ENCODE data around the gene OTOG.

DNA sequence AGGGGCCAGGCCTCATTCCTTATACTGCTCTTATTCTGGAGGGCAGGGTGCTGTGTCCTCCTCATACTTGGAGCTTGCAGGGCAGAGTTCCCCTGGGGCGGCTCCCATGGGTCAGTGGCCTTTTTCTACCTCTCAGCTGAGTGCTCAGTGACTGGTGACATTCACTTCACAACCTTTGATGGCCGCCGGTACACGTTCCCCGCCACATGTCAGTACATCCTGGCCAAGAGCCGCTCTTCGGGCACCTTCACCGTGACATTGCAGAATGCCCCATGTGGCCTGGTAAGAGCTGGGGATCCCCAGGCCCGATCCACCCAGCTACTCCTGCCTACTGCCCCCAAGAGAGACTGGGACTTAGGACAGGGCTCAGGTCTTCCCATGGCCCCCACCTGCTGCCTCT, 14.5 kb downstream of the OTOG start:
- TF ChIP-seq, protein P1, sequence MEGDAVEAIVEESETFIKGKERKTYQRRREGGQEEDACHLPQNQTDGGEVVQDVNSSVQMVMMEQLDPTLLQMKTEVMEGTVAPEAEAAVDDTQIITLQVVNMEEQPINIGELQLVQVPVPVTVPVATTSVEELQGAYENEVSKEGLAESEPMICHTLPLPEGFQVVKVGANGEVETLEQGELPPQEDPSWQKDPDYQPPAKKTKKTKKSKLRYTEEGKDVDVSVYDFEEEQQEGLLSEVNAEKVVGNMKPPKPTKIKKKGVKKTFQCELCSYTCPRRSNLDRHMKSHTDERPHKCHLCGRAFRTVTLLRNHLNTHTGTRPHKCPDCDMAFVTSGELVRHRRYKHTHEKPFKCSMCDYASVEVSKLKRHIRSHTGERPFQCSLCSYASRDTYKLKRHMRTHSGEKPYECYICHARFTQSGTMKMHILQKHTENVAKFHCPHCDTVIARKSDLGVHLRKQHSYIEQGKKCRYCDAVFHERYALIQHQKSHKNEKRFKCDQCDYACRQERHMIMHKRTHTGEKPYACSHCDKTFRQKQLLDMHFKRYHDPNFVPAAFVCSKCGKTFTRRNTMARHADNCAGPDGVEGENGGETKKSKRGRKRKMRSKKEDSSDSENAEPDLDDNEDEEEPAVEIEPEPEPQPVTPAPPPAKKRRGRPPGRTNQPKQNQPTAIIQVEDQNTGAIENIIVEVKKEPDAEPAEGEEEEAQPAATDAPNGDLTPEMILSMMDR (conservative IDR thresholded peaks at IDR 0.05 in 1 of 2, IDR thresholded peaks at IDR 0.05 in 1 of 2; ENCODE audit: extremely low read depth in 1 of 2, insufficient read depth in 1 of 2, low read depth in 1 of 2, low read length in 2 of 2), result no peak
- TF ChIP-seq EZH2 (IDR thresholded peaks at IDR 0.05; ENCODE audit: borderline replicate concordance, low read length), result no peak
